ENCODE results near the gene PARD3B.

The PARD3B gene

DNA sequence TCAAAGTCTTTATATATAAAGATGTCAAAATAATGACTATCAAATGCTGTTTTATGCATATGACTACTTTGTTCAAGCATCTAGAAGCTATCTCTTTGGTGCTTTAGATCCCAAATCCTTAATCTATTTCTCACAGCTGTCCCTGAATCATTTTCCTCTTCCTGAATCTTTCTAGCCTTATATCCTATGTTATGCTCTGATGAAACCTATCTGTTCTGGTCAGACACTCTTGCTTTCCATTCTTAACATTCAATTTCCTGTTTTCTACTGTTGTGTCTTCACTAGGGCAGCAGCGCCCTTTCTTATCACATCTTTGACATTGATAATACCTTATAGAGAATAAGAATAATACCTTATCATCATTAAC lies 6.3 kb upstream of the PARD3B start:
- no peak overlapping the region for H3K4me3 ChIP-seq (ENCODE audit: low read depth, low read length)
- TF ChIP-seq, protein P1, sequence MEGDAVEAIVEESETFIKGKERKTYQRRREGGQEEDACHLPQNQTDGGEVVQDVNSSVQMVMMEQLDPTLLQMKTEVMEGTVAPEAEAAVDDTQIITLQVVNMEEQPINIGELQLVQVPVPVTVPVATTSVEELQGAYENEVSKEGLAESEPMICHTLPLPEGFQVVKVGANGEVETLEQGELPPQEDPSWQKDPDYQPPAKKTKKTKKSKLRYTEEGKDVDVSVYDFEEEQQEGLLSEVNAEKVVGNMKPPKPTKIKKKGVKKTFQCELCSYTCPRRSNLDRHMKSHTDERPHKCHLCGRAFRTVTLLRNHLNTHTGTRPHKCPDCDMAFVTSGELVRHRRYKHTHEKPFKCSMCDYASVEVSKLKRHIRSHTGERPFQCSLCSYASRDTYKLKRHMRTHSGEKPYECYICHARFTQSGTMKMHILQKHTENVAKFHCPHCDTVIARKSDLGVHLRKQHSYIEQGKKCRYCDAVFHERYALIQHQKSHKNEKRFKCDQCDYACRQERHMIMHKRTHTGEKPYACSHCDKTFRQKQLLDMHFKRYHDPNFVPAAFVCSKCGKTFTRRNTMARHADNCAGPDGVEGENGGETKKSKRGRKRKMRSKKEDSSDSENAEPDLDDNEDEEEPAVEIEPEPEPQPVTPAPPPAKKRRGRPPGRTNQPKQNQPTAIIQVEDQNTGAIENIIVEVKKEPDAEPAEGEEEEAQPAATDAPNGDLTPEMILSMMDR (IDR thresholded peaks at IDR 0.05; ENCODE audit: insufficient read depth, low read depth, low read length, missing control alignments), result no peak
- no peak for DNase-seq (ENCODE audit: low read depth)

DNA sequence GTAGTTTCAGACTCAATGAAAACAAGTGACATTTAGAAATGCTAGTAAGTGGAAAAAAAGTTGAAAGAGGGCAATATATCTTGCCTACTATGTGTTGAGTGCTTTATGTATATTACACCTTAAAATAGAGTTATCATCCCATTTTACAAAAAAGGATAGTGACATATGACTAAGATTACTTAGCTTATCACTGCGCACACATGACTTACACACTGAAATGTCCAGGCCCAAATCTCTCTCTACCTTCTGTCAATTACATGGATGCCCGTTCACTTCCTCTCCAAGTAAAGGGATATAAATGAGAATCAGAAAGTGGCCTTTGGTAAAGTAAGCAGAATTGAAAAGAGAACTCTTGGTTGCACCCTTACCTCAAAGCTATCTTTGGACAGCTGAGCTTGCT lies 3.6 kb upstream of the PARD3B start:
- TF ChIP-seq, protein P1 (IDR thresholded peaks at IDR 0.05; ENCODE audit: insufficient read depth, low read depth, low read length, missing control alignments), result no peak
- no peak overlapping the region for H3K4me3 ChIP-seq (ENCODE audit: low read depth, low read length)
- DNase-seq (ENCODE audit: low read depth), result no peak

DNA sequence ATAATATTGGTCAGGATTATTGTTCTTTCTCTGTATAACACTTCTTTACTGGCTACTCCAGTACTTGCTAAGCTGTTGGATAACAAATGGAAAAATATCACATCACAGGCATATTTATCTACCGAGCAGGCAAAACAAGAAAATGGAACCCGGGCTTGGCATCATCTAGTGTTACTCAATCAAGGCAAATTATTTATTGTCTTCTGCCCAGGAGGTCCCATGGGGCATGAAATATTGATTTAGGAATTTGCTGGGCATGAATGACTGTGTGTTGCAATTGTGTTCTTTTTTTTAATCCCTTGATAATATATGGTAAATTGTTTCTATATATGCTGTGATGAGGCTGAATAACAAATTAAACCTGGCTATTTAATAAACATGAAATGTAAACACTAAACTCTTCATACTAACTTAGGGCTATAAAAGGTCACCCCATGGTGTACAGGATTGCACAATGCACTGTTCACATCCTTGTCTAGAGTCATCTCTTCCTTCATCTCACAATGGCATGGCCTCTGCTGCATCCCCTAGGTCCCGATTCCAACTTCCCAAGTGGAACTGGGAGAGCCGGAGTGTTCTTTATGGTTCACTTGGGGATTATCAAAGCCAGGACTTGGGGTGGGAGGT lies 2.2 kb upstream of the PARD3B start:
- TF ChIP-seq, protein P1 (IDR thresholded peaks at IDR 0.05; ENCODE audit: insufficient read depth, low read depth, low read length, missing control alignments), result no peak
- no peak overlapping the region for H3K4me3 ChIP-seq (ENCODE audit: low read depth, low read length)
- DNase-seq (ENCODE audit: low read depth), result no peak

DNA sequence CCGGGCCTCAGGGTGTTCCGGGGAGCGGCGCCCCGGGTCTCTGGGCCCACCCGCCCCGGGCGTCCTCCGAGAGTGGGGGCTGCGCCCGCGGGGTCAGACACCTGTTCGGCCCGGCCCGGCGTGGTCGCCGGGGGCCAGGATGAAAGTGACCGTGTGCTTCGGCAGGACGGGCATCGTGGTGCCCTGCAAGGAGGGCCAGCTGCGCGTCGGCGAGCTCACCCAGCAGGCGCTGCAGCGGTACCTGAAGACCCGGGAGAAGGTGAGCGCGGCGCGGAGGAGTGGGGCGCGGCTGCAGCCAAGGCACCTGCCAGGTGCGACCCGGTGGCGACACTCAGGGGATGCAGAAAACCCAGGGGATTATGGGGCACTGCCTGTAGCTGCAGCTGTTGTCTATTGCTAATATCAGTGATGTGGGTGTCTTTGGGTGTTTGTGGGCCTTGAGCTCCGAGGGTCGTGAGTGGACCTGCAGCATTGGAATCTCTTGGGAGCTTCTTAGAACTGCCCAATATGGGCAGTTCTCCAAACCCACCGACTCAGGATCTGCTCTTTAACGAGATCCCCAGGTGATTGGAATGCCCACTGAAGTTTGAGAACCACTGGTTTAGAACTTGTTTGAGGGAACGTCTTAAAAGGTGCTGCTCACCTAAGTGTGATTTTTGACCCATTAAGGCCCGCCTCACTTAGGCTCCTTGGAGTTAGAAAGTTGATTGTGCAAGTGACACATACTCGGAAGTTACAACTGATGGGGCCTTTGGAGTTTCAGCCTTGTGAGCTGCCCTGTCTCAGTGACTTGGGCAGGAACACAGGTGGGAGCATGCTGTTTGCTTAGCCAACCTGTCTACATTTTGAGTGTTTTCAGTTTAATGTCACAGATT lies 823 bp downstream of the PARD3B start:
- TF ChIP-seq, protein P1 (IDR thresholded peaks at IDR 0.05; ENCODE audit: insufficient read depth, low read depth, low read length, missing control alignments), result no peak
- no peak overlapping the region; the same call in 1 of the 2 replicates for H3K4me3 ChIP-seq (ENCODE audit: low read depth, low read length)
- DNase-seq (ENCODE audit: low read depth), result no peak

DNA sequence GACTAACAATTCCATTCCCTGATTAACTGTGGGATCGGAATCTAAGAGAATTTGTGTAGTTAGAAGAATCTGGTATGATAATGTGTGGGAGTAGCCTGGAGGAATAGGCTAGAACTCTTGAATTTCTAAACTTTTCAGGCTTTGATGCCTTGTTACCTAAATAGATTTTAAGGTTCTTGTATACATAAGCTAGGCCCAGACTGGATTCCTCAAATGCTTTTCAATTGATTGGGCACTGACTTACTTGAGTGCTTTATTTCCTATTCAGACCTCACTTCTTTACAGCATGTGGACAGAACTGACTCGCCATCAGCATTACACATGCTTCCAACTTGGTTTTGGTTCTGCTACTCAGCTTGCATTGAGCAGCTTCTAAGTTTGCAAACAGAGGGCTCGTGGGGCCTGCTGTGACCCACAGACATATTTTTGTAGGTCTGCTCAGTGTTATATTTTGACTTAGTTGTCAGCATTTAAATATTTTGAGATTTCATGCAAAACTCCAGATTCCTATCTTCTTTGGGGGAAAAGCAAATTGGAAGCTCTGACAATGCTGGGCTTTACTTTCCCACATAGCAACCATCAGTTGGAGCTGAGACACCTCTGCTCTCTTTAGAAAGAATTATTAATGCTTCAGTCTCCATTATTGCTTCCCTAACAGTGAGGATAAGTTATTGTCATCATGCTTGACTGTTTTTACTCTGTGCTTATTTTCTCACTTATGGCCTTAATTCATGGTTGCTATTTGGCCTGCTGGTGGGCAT lies 5.7 kb downstream of the PARD3B start:
- H3K4me3 ChIP-seq (ENCODE audit: low read depth, low read length), result no peak overlapping the region
- TF ChIP-seq, protein P1 (IDR thresholded peaks at IDR 0.05; ENCODE audit: insufficient read depth, low read depth, low read length, missing control alignments), result no peak
- no peak for DNase-seq (ENCODE audit: low read depth)

DNA sequence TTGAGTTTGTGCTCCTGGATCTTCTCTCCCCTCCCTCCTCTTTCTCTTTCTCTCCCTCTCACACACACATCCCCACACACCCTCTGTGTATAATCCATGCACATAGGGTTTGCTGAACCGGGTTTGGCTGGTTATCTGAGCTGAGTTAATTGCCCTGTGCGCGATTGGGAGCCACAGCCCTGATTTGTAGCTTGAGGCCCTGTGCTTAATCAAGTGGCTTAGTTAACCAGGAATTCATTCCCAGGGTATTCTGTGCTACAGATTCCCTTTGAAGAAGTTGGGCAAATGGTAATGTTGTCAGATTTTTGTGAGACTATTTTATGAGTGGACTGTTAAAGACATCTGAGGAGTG lies 6.2 kb downstream of the PARD3B start:
- H3K4me3 ChIP-seq (ENCODE audit: low read depth, low read length), result no peak overlapping the region
- TF ChIP-seq, protein P1 (IDR thresholded peaks at IDR 0.05; ENCODE audit: insufficient read depth, low read depth, low read length, missing control alignments), result no peak
- DNase-seq (ENCODE audit: low read depth), result no peak

All from GM12865 (cell line).